ENCODE results near the gene PAQR4.
A peak's percentile ranks its signal among the peaks of the same experiment; 100 is the strongest.

Gene PAQR4

GRCh38 chr16:2966043-2966807 is 2.9 kb upstream of the PAQR4 start:
- TF ChIP-seq, protein P1, sequence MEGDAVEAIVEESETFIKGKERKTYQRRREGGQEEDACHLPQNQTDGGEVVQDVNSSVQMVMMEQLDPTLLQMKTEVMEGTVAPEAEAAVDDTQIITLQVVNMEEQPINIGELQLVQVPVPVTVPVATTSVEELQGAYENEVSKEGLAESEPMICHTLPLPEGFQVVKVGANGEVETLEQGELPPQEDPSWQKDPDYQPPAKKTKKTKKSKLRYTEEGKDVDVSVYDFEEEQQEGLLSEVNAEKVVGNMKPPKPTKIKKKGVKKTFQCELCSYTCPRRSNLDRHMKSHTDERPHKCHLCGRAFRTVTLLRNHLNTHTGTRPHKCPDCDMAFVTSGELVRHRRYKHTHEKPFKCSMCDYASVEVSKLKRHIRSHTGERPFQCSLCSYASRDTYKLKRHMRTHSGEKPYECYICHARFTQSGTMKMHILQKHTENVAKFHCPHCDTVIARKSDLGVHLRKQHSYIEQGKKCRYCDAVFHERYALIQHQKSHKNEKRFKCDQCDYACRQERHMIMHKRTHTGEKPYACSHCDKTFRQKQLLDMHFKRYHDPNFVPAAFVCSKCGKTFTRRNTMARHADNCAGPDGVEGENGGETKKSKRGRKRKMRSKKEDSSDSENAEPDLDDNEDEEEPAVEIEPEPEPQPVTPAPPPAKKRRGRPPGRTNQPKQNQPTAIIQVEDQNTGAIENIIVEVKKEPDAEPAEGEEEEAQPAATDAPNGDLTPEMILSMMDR (IDR thresholded peaks at IDR 0.05; ENCODE audit: low read length, missing control alignments) = no peak
- no peak overlapping the region for H3K4me3 ChIP-seq (replicated peaks; ENCODE audit: low read depth, low read length)
- no peak for DNase-seq (ENCODE audit: low read depth)

DNA sequence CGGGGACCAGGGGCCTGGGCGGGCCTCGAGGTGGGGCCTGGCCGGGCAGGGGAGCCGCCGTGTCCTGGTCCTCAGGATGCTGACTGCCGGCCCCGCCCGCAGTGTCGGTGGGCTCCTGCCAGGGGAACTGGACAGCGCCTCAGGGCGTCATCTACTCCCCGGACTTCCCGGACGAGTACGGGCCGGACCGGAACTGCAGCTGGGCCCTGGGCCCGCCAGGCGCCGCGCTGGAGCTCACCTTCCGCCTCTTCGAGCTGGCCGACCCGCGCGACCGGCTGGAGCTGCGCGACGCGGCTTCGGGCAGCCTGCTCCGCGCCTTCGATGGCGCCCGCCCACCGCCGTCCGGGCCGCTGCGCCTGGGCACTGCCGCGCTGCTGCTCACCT is 2.3 kb upstream of the PAQR4 start:
- TF ChIP-seq, protein P1 (IDR thresholded peaks at IDR 0.05; ENCODE audit: low read length, missing control alignments) = no peak
- no peak for DNase-seq (ENCODE audit: low read depth)
- H3K4me3 ChIP-seq (replicated peaks; ENCODE audit: low read depth, low read length) = no peak overlapping the region

GRCh38 chr16:2967211-2967631 is 1.9 kb upstream of the PAQR4 start:
- no peak for DNase-seq (ENCODE audit: low read depth)
- no peak overlapping the region for H3K4me3 ChIP-seq (replicated peaks; ENCODE audit: low read depth, low read length)
- TF ChIP-seq, protein P1 (IDR thresholded peaks at IDR 0.05; ENCODE audit: low read length, missing control alignments) = no peak

DNA sequence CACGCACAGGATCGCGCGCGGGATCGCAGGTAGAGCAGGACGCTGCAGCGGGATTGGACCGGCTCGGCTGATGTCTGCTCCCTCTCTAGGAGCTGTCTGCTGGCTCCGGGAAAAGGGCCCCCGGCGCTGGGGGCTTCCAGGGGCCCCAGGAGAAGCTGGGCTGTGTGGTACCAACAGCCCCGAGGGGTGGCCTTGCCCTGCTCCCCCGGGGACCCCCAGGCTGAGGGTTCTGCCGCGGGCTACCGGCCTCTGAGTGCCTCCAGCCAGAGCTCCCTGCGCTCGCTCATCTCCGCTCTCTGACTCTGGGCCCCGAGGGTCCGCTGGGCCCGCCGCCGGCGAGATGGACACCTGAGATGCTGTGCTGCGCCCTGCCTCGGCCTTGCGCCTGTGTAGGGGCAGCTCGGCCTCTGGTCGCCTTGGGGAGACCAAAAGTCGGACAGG is 1.4 kb upstream of the PAQR4 start:
- no peak for DNase-seq (ENCODE audit: low read depth)
- H3K4me3 ChIP-seq (replicated peaks; ENCODE audit: low read depth, low read length) = no peak overlapping the region
- TF ChIP-seq, protein P1 (IDR thresholded peaks at IDR 0.05; ENCODE audit: low read length, missing control alignments) = no peak

DNA sequence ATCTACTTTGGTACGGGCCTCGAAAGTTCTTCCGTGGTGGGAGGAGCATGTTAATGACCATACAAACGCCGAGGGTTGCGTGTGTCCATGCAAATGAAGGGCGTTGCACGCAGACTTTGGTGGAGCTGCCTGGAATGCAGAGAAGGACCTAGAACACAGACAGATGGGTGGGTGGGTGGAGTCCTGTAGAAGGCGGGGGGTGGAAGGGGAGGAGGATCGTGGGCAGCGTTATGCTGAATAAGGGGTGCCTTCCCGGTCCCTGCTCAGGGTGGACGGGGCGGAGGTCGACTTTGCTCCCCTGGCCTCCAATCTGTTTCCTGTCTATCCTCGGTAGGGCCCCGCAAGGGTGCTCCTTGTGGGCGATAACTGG is 795 bp upstream of the PAQR4 start:
- peak overlapping the region; percentile 55 for H3K4me3 ChIP-seq (replicated peaks; ENCODE audit: low read depth, low read length)
- DNase-seq (ENCODE audit: low read depth) = no peak
- TF ChIP-seq, protein P1 (IDR thresholded peaks at IDR 0.05; ENCODE audit: low read length, missing control alignments) = no peak

GRCh38 chr16:2969545-2970521 is 685 bp downstream of the PAQR4 start:
- TF ChIP-seq, protein P1 (IDR thresholded peaks at IDR 0.05; ENCODE audit: low read length, missing control alignments) = peak; percentile 26
- peak overlapping the region; percentile 55 for H3K4me3 ChIP-seq (replicated peaks; ENCODE audit: low read depth, low read length)
- DNase-seq (ENCODE audit: low read depth) = peak; percentile 23
